K562 (cell line): Measurements from ENCODE around the gene CMBL. TPM values are rescaled to one million over a fixed set of nuclear protein-coding genes. Genes with fewer than 3 reads are reported as not detected.

Experiments used
- CTBP1 ChIP-seq: fragments of 450-650 bp; IDR thresholded peaks from 2 replicates; pipeline ENCODE4 v1.6.1; 2016; ENCODE audit warnings: borderline replicate concordance
- EP400 ChIP-seq: fragments of 450-650 bp; IDR thresholded peaks from 2 replicates; pipeline ENCODE4 v1.6.1; 2017; ENCODE audit warnings: antibody characterized with exemption, mild to moderate bottlenecking, moderate library complexity
- JUNB ChIP-seq: fragments of 450-650 bp; formaldehyde crosslinking; conservative IDR thresholded peaks from 2 replicates; pipeline ENCODE4 v1.4.0; 2020; ENCODE audit warnings: mild to moderate bottlenecking
- NRF1 ChIP-seq, 2 experiments: fragments of 450-650 bp; IDR thresholded peaks in 1 of 2; conservative IDR thresholded peaks in 1 of 2; 2 replicates each; pipeline ENCODE4 v1.6.1; 2014; ENCODE audit warnings: mild to moderate bottlenecking in 2 of 2
- RUNX1 ChIP-seq: sonication (generic); IDR thresholded peaks from 2 replicates; pipeline ENCODE4 v1.6.1; 2016; ENCODE audit warnings: antibody characterized with exemption, low read depth
- SIN3B ChIP-seq: fragments of 450-650 bp; IDR thresholded peaks from 2 replicates; pipeline ENCODE4 v1.6.1; 2017; ENCODE audit warnings: low read depth, mild to moderate bottlenecking, moderate library complexity
- SP1 ChIP-seq: sonication (generic); formaldehyde crosslinking; IDR thresholded peaks from 2 replicates; pipeline ENCODE4 v1.8.1; 2022; ENCODE audit warnings: mild to moderate bottlenecking, missing genetic modification reagents
- STAG1 ChIP-seq: sonication (generic); formaldehyde crosslinking; IDR thresholded peaks from 2 replicates; pipeline ENCODE4 v1.5.0; 2020; ENCODE audit warnings: missing genetic modification reagents, borderline replicate concordance
- TEAD4 ChIP-seq, 2 experiments: sonication (generic) in 1 of 2; formaldehyde crosslinking in 1 of 2; IDR thresholded peaks; 2 replicates each; pipeline versions ENCODE4 v1.6.1 to v1.8.0; 2012 to 2022; ENCODE audit warnings: borderline replicate concordance in 1 of 2, inconsistent platforms in 1 of 2, low read length in 1 of 2, mild to moderate bottlenecking in 1 of 2, missing genetic modification reagents in 1 of 2
- ZBTB49 ChIP-seq: sonication (generic); formaldehyde crosslinking; IDR thresholded peaks from 2 replicates; pipeline ENCODE4 v1.8.0; 2022; ENCODE audit warnings: missing genetic modification reagents, mild to moderate bottlenecking, borderline replicate concordance
- polyA plus RNA-seq, 8 experiments: library from polyadenylated mRNA; depleted of rRNA in 4 of 8; stranded (reverse) in 5 of 8; unstranded in 3 of 8; fragments of >200 nt; fragmentation: Nextera tagmentation in 2 of 8; fragmentation: Illumina TruSeq in 1 of 8; extraction: Ambion mirVana in 2 of 8; extraction: Trizol in 1 of 8; gene quantifications; 2 replicates each; pipeline versions ENCODE4 v1.2.1 to v1.2.3, GENCODE V29; 2011 to 2014; ENCODE audit warnings: inconsistent platforms in 1 of 8, missing spikeins in 1 of 8
- total RNA-seq, 7 experiments: library from RNA; depleted of rRNA in 6 of 7; stranded (reverse); fragments of >200 nt in 6 of 7; fragmentation: Illumina TruSeq in 2 of 7; extraction: Trizol in 2 of 7; gene quantifications; 2 replicates each; pipeline versions ENCODE4 v1.2.1 to v1.2.3, GENCODE V29; 2011 to 2021; ENCODE audit warnings: low replicate concordance in 1 of 7
- TF ChIP-seq, protein P1 (sequence below), 2 experiments: IDR thresholded peaks; 2 replicates each; pipeline ENCODE4 v1.6.1; 2012; ENCODE audit warnings: improper control_type of control experiment in 2 of 2, low read depth in 2 of 2, low read length in 2 of 2, borderline replicate concordance in 1 of 2
- TF ChIP-seq, protein P2 (sequence below): IDR thresholded peaks from 2 replicates; pipeline ENCODE4 v1.6.1; 2012; ENCODE audit warnings: low read depth, low read length, improper control_type of control experiment, borderline replicate concordance
- TF ChIP-seq, protein P3 (sequence below): fragments of 450-650 bp; conservative IDR thresholded peaks from 2 replicates; pipeline ENCODE4 v1.6.1; 2016; ENCODE audit warnings: missing genetic modification characterization, low read depth, mild to moderate bottlenecking, control low read depth, missing compliant biosample characterization
- TF ChIP-seq, protein P4 (sequence below): fragments of 450-650 bp; formaldehyde crosslinking; IDR thresholded peaks from 2 replicates; pipeline ENCODE4 v1.4.0; 2020; ENCODE audit warnings: mild to moderate bottlenecking

Gene CMBL
- total and polyA plus RNA-seq, 9 of the 15 experiments (the other 6 are each of a cell fraction or from before 2014, with no cell fraction given) = 22.6 to 192 (median 71.1) TPM

DNA sequence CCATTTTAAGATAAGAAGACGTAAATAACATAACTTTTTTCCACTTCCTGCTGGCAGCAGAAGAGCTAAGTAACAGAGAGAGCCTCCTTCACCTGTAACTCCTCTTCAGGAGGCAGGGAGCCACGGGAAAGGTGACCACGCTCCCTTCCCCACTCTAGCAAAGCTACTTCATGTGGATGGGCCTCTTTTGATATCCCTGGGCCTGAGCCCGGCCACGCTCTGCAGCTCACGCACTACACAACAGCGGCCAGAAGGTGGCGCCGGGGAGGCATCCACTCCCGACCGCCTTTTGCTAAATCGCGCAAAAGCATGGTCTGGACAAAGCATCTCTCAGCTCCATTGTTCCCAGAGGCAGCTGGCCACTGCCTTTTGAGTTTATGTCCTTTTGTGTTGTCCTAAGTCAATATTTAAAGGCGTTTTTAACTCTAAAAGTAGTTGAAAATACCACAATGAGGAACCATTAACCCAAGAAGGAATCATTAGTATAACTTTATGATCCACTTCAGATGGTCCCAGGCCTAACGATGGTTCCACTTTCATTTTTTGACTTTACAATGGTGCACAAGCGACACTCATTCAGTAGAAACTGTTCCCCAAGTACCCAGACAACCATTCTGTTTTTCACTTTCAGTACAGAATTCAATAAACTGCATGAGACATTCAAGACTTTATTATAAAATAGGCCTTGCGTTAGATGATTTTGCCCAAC, 23.6 kb downstream of the CMBL start (continued):
- TF ChIP-seq, protein P1, sequence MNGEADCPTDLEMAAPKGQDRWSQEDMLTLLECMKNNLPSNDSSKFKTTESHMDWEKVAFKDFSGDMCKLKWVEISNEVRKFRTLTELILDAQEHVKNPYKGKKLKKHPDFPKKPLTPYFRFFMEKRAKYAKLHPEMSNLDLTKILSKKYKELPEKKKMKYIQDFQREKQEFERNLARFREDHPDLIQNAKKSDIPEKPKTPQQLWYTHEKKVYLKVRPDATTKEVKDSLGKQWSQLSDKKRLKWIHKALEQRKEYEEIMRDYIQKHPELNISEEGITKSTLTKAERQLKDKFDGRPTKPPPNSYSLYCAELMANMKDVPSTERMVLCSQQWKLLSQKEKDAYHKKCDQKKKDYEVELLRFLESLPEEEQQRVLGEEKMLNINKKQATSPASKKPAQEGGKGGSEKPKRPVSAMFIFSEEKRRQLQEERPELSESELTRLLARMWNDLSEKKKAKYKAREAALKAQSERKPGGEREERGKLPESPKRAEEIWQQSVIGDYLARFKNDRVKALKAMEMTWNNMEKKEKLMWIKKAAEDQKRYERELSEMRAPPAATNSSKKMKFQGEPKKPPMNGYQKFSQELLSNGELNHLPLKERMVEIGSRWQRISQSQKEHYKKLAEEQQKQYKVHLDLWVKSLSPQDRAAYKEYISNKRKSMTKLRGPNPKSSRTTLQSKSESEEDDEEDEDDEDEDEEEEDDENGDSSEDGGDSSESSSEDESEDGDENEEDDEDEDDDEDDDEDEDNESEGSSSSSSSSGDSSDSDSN (IDR thresholded peaks at IDR 0.05; ENCODE audit: borderline replicate concordance in 1 of 2, low read depth in 2 of 2, low read length in 2 of 2) = no peak
- no peak for TF ChIP-seq ZBTB49
- 0 out of 2 replicates have a peak, but pooled peaks have one; percentile 13 for TF ChIP-seq JUNB
- peak; percentile 61; the same call in 1 of the 2 replicates for TF ChIP-seq STAG1 (CRISPR knock-in tag)
- TF ChIP-seq TEAD4 (IDR thresholded peaks at IDR 0.05; ENCODE audit: low read length) = 0 out of 2 replicates have a peak, but pooled peaks have one; percentile 41
- TF ChIP-seq TEAD4 (CRISPR knock-in tag; IDR thresholded peaks at IDR 0.05; ENCODE audit: borderline replicate concordance) = no peak
- TF ChIP-seq NRF1 (conservative IDR thresholded peaks at IDR 0.05 in 1 of 2, IDR thresholded peaks at IDR 0.05 in 1 of 2) = peak in 1 of 2 experiments; percentile 29; a peak in 3 of 4 replicates
- TF ChIP-seq SIN3B = 0 out of 2 replicates have a peak, but pooled peaks have one; percentile 32
- TF ChIP-seq RUNX1 = peak; percentile 80; the same call in 1 of the 2 replicates
- peak; percentile 48 for TF ChIP-seq EP400
- TF ChIP-seq, protein P2, sequence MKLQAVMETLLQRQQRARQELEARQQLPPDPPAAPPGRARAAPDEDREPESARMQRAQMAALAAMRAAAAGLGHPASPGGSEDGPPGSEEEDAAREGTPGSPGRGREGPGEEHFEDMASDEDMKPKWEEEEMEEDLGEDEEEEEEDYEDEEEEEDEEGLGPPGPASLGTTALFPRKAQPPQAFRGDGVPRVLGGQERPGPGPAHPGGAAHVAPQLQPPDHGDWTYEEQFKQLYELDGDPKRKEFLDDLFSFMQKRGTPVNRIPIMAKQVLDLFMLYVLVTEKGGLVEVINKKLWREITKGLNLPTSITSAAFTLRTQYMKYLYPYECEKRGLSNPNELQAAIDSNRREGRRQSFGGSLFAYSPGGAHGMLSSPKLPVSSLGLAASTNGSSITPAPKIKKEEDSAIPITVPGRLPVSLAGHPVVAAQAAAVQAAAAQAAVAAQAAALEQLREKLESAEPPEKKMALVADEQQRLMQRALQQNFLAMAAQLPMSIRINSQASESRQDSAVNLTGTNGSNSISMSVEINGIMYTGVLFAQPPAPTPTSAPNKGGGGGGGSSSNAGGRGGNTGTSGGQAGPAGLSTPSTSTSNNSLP = no peak; the same call in 1 of the 2 replicates
- TF ChIP-seq CTBP1 = peak; percentile 82; the same call in 1 of the 2 replicates
- TF ChIP-seq, protein P3, sequence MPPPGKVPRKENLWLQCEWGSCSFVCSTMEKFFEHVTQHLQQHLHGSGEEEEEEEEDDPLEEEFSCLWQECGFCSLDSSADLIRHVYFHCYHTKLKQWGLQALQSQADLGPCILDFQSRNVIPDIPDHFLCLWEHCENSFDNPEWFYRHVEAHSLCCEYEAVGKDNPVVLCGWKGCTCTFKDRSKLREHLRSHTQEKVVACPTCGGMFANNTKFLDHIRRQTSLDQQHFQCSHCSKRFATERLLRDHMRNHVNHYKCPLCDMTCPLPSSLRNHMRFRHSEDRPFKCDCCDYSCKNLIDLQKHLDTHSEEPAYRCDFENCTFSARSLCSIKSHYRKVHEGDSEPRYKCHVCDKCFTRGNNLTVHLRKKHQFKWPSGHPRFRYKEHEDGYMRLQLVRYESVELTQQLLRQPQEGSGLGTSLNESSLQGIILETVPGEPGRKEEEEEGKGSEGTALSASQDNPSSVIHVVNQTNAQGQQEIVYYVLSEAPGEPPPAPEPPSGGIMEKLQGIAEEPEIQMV (tag) = no peak
- peak; percentile 39; the same call in 1 of the 2 replicates for TF ChIP-seq SP1 (CRISPR knock-in tag)
- TF ChIP-seq, protein P4, sequence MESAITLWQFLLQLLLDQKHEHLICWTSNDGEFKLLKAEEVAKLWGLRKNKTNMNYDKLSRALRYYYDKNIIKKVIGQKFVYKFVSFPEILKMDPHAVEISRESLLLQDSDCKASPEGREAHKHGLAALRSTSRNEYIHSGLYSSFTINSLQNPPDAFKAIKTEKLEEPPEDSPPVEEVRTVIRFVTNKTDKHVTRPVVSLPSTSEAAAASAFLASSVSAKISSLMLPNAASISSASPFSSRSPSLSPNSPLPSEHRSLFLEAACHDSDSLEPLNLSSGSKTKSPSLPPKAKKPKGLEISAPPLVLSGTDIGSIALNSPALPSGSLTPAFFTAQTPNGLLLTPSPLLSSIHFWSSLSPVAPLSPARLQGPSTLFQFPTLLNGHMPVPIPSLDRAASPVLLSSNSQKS (CRISPR knock-in tag) = 0 out of 2 replicates have a peak, but pooled peaks have one; percentile 64
